Measurements from ENCODE around the gene SAMSN1. TPM values are rescaled to one million over a fixed set of nuclear protein-coding genes. Genes with fewer than 3 reads are reported as not detected.
A peak's percentile ranks its signal among the peaks of the same experiment; 100 is the strongest.

The SAMSN1 gene
- total RNA-seq, 2 experiments from 2014 or later, result 47.5 to 48.4 TPM

DNA sequence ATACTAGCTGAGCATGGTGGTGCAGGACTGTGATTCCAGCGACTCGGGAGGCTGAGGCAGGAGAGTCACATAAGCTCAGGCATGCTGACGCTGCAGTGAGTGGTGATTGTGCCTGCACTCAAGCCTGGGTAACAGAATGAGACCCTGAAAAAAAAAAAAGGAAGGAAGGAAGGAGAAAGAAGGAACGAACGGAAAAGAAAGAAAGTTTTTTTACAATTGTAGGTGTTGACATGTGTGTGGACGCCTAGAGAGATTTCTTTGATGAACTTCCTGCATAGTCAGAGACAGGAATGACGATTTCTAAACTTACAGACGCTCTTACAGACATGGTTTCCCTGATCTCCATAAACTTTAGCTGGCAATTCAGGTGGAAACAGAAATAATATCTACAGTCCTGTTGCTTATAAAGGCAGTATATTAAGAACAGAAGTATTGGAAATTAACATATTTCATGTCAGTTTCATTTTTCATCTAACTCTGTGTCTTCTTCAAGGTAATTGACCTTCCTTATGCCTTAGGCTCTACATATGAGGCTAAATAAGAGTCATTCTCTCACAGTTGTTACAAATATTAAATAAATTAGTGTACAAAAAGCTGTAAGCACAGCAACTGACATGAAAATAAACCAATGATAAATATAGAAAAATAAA is 4.1 kb downstream of the SAMSN1 start:
- ChIA-PET CTCF (interaction anchor here (0.5 to 2.3 kb wide), 4 partner anchors 16 to 195 kb away, joined by 3 to 14 read pairs (median 3); no protein-coding TSS in a partner anchor), POLR2A (interaction anchor here (1.1 to 5.7 kb wide), 5 partner anchors 9 to 89 kb away, joined by 3 to 58 read pairs (median 8); no protein-coding TSS in a partner anchor)
- peaks cover 32% of the 10 kb centered on the region for H3K36me3 Mint-ChIP-seq
- H3K4me1 Mint-ChIP-seq (ENCODE audit: low read depth), result peaks cover 48% of the 10 kb centered on the region
- peak overlapping the region; percentile 96 for H3K27ac Mint-ChIP-seq
- H3K27me3 Mint-ChIP-seq, result no peaks in the 10 kb centered on the region
- peaks cover 6% of the 10 kb centered on the region for H3K9me3 Mint-ChIP-seq
- H3K4me3 Mint-ChIP-seq, result peak overlapping the region; percentile 83
- peak; percentile 37 for DNase-seq
- intact Hi-C loops (cut with micrococcal nuclease), result no loop called here

DNA sequence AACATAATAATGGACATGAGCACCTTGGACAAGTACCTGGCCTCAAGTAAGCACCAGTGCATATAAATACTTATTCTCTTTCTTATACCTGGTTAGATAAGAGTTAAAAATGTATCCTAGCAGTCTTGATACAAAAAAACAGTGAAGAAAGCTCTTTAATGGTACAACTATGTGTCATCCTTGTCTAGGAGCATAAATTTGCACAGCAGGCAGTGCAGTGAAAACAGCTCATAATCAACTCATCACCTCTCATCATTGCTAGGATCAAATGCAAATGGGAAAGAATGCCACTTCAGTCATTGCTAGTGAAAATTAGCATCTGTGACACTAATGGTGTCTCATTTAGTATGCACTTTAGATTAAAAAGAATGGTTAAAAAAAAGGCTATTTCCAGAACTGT is 7.6 kb downstream of the SAMSN1 start:
- intact Hi-C loops (cut with micrococcal nuclease), result no loop called here
- Mint-ChIP-seq H3K4me1 (ENCODE audit: low read depth) (peaks cover 76% of the 10 kb centered on the region), H3K27me3 (peaks cover 2% of the 10 kb centered on the region), H3K9me3 (peaks cover 18% of the 10 kb centered on the region), H3K4me3 (peak overlapping the region; percentile 36), H3K27ac (peak overlapping the region; percentile 82), H3K36me3 (peaks cover 47% of the 10 kb centered on the region)
- CTCF ChIA-PET, result interaction anchor here (1.4 kb wide), 1 partner anchor 200 kb away, joined by 4 read pairs; no protein-coding TSS in a partner anchor
- no peak for DNase-seq
- POLR2A ChIA-PET, result interaction anchor here (3.0 kb wide), 1 partner anchor 85 kb away, joined by 9 read pairs; no protein-coding TSS in a partner anchor

- peak overlapping the region; percentile 62 for H3K27ac Mint-ChIP-seq
- H3K4me1 Mint-ChIP-seq (ENCODE audit: low read depth), result peaks cover 87% of the 10 kb centered on the region
- intact Hi-C loops (cut with micrococcal nuclease), result no loop called here
- H3K27me3 Mint-ChIP-seq, result peaks cover 2% of the 10 kb centered on the region
- peak overlapping the region; percentile 9 for H3K4me3 Mint-ChIP-seq
- ChIA-PET POLR2A (interaction anchor here (0.9 kb wide), 1 partner anchor 11 kb away, joined by 3 read pairs; no protein-coding TSS in a partner anchor), CTCF (interaction anchor here (0.6 kb wide), 1 partner anchor 201 kb away, joined by 4 read pairs; no protein-coding TSS in a partner anchor)
- DNase-seq, result no peak
- H3K36me3 Mint-ChIP-seq, result peaks cover 48% of the 10 kb centered on the region
- H3K9me3 Mint-ChIP-seq, result peaks cover 18% of the 10 kb centered on the region
These were observed 9.2 kb downstream of the SAMSN1 start for GRCh38 chr21:14536929-14537328.

DNA sequence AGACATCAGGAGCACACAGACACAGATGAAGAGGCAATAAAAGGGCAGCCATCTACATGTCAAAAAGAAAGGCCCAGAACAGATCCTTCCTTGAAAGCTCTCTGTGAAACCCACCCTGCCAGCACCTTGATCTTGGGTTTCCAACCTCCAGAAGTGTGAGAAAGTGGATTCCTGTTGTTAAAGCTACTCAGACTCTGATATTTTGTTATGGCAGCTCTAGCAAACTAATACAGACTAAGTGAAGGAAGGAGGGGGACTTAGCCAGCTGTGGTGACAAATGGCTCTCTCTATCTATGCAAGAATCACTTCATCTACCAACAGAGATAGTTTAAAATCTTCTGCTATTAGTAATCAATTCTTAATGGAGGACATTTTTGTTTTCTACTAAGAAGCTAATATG is 10.4 kb downstream of the SAMSN1 start:
- peak overlapping the region; percentile 95 for H3K4me3 Mint-ChIP-seq
- CTCF ChIA-PET, result interaction anchor here (1.1 kb wide), 1 partner anchor 202 kb away, joined by 3 read pairs; no protein-coding TSS in a partner anchor

GRCh38 chr21:14533499-14534428 is 12.4 kb downstream of the SAMSN1 start:
- Mint-ChIP-seq H3K4me3 (peak overlapping the region; percentile 95), H3K27me3 (peaks cover 2% of the 10 kb centered on the region), H3K9me3 (peaks cover 14% of the 10 kb centered on the region), H3K36me3 (peaks cover 40% of the 10 kb centered on the region), H3K4me1 (ENCODE audit: low read depth) (peaks cover 82% of the 10 kb centered on the region), H3K27ac (peak overlapping the region; percentile 100)
- intact Hi-C loops (cut with micrococcal nuclease), result loop anchor here (1.0 to 5.0 kb wide), 9 partner anchors 10 to 534 kb away; partner anchors contain the start of genes HSPA13 and SAMSN1
- DNase-seq, result peak; percentile 29
- CTCF ChIA-PET, result interaction anchor here (1.6 to 2.5 kb wide), 2 partner anchors 27 to 204 kb away, joined by 4 to 6 read pairs; no protein-coding TSS in a partner anchor
- POLR2A ChIA-PET, result interaction anchor here (1.0 to 2.6 kb wide), 7 partner anchors 9 to 152 kb away, joined by 3 to 28 read pairs (median 4); no protein-coding TSS in a partner anchor

More for the DNA sequence above, 10.4 kb downstream of the SAMSN1 start:
- Mint-ChIP-seq H3K27me3 (peaks cover 2% of the 10 kb centered on the region), H3K4me1 (ENCODE audit: low read depth) (peaks cover 88% of the 10 kb centered on the region), H3K27ac (peak overlapping the region; percentile 100), H3K9me3 (peaks cover 18% of the 10 kb centered on the region), H3K36me3 (peaks cover 44% of the 10 kb centered on the region)
- POLR2A ChIA-PET, result interaction anchor here (1.2 to 1.9 kb wide), 3 partner anchors 8 to 82 kb away, joined by 4 read pairs; no protein-coding TSS in a partner anchor
- intact Hi-C loops (cut with micrococcal nuclease), result loop anchor here (2.0 kb wide), 2 partner anchors 37 to 55 kb away; no protein-coding TSS in a partner anchor
- DNase-seq, result no peak

GRCh38 chr21:14531757-14532316 is 14.3 kb downstream of the SAMSN1 start:
- intact Hi-C loops (cut with micrococcal nuclease), result loop anchor here (5.0 kb wide), 2 partner anchors 145 to 535 kb away; no protein-coding TSS in a partner anchor
- Mint-ChIP-seq H3K27me3 (peaks cover 2% of the 10 kb centered on the region), H3K9me3 (peaks cover 11% of the 10 kb centered on the region), H3K4me3 (peak overlapping the region; percentile 42), H3K27ac (peak overlapping the region; percentile 52), H3K4me1 (ENCODE audit: low read depth) (peaks cover 78% of the 10 kb centered on the region), H3K36me3 (peaks cover 30% of the 10 kb centered on the region)
- CTCF ChIA-PET, result no interaction called here
- POLR2A ChIA-PET, result interaction anchor here (1.4 to 3.1 kb wide), 3 partner anchors 9 to 13 kb away, joined by 7 to 14 read pairs (median 14); no protein-coding TSS in a partner anchor
- peak; percentile 41 for DNase-seq

- H3K9me3 Mint-ChIP-seq, result peaks cover 6% of the 10 kb centered on the region
- H3K4me1 Mint-ChIP-seq (ENCODE audit: low read depth), result peaks cover 76% of the 10 kb centered on the region
- peak overlapping the region; percentile 77 for H3K27ac Mint-ChIP-seq
- peaks cover 25% of the 10 kb centered on the region for H3K36me3 Mint-ChIP-seq
- CTCF ChIA-PET, result no interaction called here
- no peak for DNase-seq
- H3K27me3 Mint-ChIP-seq, result peaks cover 2% of the 10 kb centered on the region
- intact Hi-C loops (cut with micrococcal nuclease), result loop anchor here (5.0 kb wide), 2 partner anchors 147 to 537 kb away; no protein-coding TSS in a partner anchor
- POLR2A ChIA-PET, result interaction anchor here (1.0 to 3.1 kb wide), 2 partner anchors 12 to 15 kb away, joined by 7 to 14 read pairs; no protein-coding TSS in a partner anchor
- H3K4me3 Mint-ChIP-seq, result peak overlapping the region; percentile 45
These were observed 15.5 kb downstream of the SAMSN1 start for GRCh38 chr21:14530592-14530991.

- POLR2A ChIA-PET, result interaction anchor here (5.4 kb wide), 1 partner anchor 14 kb away, joined by 58 read pairs; no protein-coding TSS in a partner anchor
- no peak for DNase-seq
- CTCF ChIA-PET, result interaction anchor here (2.2 kb wide), 1 partner anchor 209 kb away, joined by 12 read pairs; no protein-coding TSS in a partner anchor
- H3K27ac Mint-ChIP-seq, result peak overlapping the region; percentile 87
- H3K27me3 Mint-ChIP-seq, result no peaks in the 10 kb centered on the region
- peaks cover 71% of the 10 kb centered on the region for H3K4me1 Mint-ChIP-seq (ENCODE audit: low read depth)
- H3K4me3 Mint-ChIP-seq, result peak overlapping the region; percentile 44
- intact Hi-C loops (cut with micrococcal nuclease), result no loop called here
- H3K9me3 Mint-ChIP-seq, result no peaks in the 10 kb centered on the region
- H3K36me3 Mint-ChIP-seq, result peaks cover 10% of the 10 kb centered on the region
These were observed 17.3 kb downstream of the SAMSN1 start for GRCh38 chr21:14528815-14529214.

DNA sequence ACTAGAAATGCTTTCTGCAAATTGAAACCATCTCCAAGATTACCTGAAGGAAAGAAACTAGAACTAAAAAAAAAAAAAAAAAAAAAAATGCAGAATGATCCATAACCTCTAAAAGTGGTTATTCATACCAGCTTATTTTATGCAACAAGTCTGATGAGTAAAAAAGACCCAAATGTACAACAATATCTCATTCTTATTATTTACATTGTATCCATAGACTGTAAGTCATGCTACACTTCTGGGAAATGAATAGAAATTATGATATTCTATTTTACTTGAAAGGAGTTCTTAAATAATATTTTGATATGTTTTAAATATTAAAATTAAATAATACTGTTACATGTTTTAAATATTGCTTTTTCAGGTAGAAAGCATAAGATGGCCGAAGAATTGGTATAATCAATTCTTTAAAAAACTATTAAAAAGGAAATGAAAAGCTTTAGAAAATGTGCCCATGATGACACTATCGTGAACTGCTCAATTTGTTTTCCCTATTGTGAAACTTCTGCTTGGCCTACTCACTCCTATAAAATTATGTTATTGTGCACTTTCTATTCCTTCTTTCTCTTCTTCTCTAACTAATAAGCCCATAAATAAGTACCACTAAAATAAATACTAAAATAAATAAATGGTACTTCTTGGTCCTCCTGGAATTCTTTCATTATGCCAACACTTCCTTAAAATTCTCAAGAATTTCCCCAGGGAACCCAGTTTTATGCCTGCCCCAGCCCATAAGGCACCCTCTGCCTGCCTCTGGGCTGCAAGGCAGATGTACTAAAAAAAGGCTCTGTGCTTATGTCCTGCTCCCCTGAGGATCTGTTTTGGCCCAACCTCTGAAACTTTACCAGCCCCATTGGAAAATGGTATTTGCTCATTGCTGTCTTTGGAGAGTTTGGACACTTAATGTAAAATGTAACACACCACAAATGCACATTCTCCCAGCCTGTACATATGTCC is 18.1 kb downstream of the SAMSN1 start:
- H3K27me3 Mint-ChIP-seq, result no peaks in the 10 kb centered on the region
- intact Hi-C loops (cut with micrococcal nuclease), result loop anchor here (1.0 to 2.0 kb wide), 3 partner anchors 18 to 209 kb away; partner anchors contain the start of gene SAMSN1
- peak overlapping the region; percentile 95 for H3K27ac Mint-ChIP-seq
- H3K36me3 Mint-ChIP-seq, result peaks cover 10% of the 10 kb centered on the region
- peaks cover 72% of the 10 kb centered on the region for H3K4me1 Mint-ChIP-seq (ENCODE audit: low read depth)
- ChIA-PET POLR2A (interaction anchor here (0.8 to 5.4 kb wide), 5 partner anchors 8 to 145 kb away, joined by 4 to 58 read pairs (median 4); partner anchors contain the start of gene HSPA13), CTCF (interaction anchor here (0.7 to 2.2 kb wide), 4 partner anchors 15 to 209 kb away, joined by 3 to 12 read pairs (median 3); no protein-coding TSS in a partner anchor)
- peak overlapping the region; percentile 78 for H3K4me3 Mint-ChIP-seq
- no peaks in the 10 kb centered on the region for H3K9me3 Mint-ChIP-seq
- DNase-seq, result no peak
